ENCODE data around the gene MAGEA2B. TPM values are rescaled to one million over a fixed set of nuclear protein-coding genes. Genes with fewer than 3 reads are reported as not detected.
A peak's percentile ranks its signal among the peaks of the same experiment; 100 is the strongest.

The MAGEA2B gene
- total and polyA plus RNA-seq, 9 of the 15 experiments (the other 6 are each of a cell fraction or from before 2014, with no cell fraction given): 1.9 to 53.3 (median 10.0) TPM

DNA sequence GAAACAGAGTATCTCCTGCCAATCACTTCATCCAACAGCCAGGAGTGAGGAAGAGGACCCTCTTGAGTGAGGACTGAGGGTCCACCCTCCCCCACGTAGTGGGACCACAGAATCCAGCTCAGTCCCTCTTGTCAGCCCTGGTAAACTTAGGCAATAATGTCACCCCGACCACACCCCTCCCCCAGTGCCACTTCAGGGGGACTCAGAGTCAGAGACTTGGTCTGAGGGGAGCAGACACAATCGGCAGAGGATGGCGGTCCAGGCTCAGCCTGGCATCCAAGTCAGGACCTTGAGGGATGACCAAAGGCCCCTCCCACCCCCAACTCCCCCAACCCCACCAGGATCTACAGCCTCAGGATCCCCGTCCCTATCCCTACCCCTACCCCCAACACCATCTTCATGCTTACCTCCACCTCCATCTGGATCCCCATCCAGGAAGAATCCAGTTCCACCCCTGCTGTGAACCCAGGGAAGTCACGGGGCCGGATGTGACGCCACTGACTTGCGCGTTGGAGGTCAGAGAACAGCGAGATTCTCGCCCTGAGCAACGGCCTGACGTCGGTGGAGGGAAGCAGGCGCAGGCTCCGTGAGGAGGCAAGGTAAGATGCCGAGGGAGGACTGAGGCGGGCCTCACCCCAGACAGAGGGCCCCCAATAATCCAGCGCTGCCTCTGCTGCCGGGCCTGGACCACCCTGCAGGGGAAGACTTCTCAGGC lies 19.0 kb downstream of the MAGEA2B start, which contains the start of the genes CSAG1 and MAGEA12 (continued):
- TF ChIP-seq RBFOX2 (IDR thresholded peaks at IDR 0.05; ENCODE audit: low read depth, low read length) (peak; percentile 71), MAFK (IDR thresholded peaks at IDR 0.05; ENCODE audit: low read length) (no peak), MYBL2 (IDR thresholded peaks at IDR 0.05; ENCODE audit: low read depth) (no peak), MYBL2 (CRISPR knock-in tag; IDR thresholded peaks at IDR 0.05; ENCODE audit: borderline replicate concordance) (no peak), NEUROD1 (IDR thresholded peaks at IDR 0.05; ENCODE audit: borderline replicate concordance, low read depth, low read length, partially characterized antibody) (peak; percentile 94), MAZ (CRISPR knock-in tag; conservative IDR thresholded peaks at IDR 0.05 in 1 of 2, IDR thresholded peaks at IDR 0.05 in 1 of 2) (no peak), JUND (IDR thresholded peaks at IDR 0.05; ENCODE audit: borderline replicate concordance, low read depth, low read length) (peak; percentile 66), JUND (tag; IDR thresholded peaks at IDR 0.05; ENCODE audit: borderline replicate concordance, low read depth, low read length) (no peak; the same call in 2 of the 3 replicates), ATF1 (CRISPR knock-in tag; IDR thresholded peaks at IDR 0.05) (peak; percentile 48), ATF1 (tag; IDR thresholded peaks at IDR 0.05) (peak; percentile 53), GABPB2 (CRISPR knock-in tag; conservative IDR thresholded peaks at IDR 0.05) (no peak), SREBF1 (IDR thresholded peaks at IDR 0.05; ENCODE audit: borderline replicate concordance, low read depth, low read length) (no peak), HMG20B (CRISPR knock-in tag; IDR thresholded peaks at IDR 0.05) (no peak), CREM (IDR thresholded peaks at IDR 0.05; ENCODE audit: low read depth) (peak; percentile 97), STAT5B (CRISPR knock-in tag; IDR thresholded peaks at IDR 0.05) (no peak), ZNF12 (CRISPR knock-in tag; IDR thresholded peaks at IDR 0.05) (no peak), GABPA (tag; conservative IDR thresholded peaks at IDR 0.05; ENCODE audit: low read depth) (peak; percentile 89), ZNF507 (tag; conservative IDR thresholded peaks at IDR 0.05) (no peak), ZNF274 (IDR thresholded peaks at IDR 0.05; ENCODE audit: borderline replicate concordance, low read depth, low read length) (no peak), MEIS2 (IDR thresholded peaks at IDR 0.05; ENCODE audit: partially characterized antibody) (no peak), ZNF586 (CRISPR knock-in tag; conservative IDR thresholded peaks at IDR 0.05) (no peak), BDP1 (IDR thresholded peaks at IDR 0.05; ENCODE audit: insufficient read depth, insufficient read length) (no peak), RBM15 (IDR thresholded peaks at IDR 0.05; ENCODE audit: insufficient read depth, low read length) (no peak), FOSL1 (tag; conservative IDR thresholded peaks at IDR 0.05) (no peak), ZKSCAN1 (IDR thresholded peaks at IDR 0.05; ENCODE audit: low read depth, low read length) (0 out of 2 replicates have a peak, but pooled peaks have one; percentile 28), FIP1L1 (IDR thresholded peaks at IDR 0.05; ENCODE audit: low read depth, low read length, poor library complexity, severe bottlenecking) (no peak), ZNF41 (CRISPR knock-in tag; conservative IDR thresholded peaks at IDR 0.05) (no peak)
- TF ChIP-seq, protein P1, sequence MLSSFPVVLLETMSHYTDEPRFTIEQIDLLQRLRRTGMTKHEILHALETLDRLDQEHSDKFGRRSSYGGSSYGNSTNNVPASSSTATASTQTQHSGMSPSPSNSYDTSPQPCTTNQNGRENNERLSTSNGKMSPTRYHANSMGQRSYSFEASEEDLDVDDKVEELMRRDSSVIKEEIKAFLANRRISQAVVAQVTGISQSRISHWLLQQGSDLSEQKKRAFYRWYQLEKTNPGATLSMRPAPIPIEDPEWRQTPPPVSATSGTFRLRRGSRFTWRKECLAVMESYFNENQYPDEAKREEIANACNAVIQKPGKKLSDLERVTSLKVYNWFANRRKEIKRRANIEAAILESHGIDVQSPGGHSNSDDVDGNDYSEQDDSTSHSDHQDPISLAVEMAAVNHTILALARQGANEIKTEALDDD (IDR thresholded peaks at IDR 0.05): no peak
- TF ChIP-seq, protein P2, sequence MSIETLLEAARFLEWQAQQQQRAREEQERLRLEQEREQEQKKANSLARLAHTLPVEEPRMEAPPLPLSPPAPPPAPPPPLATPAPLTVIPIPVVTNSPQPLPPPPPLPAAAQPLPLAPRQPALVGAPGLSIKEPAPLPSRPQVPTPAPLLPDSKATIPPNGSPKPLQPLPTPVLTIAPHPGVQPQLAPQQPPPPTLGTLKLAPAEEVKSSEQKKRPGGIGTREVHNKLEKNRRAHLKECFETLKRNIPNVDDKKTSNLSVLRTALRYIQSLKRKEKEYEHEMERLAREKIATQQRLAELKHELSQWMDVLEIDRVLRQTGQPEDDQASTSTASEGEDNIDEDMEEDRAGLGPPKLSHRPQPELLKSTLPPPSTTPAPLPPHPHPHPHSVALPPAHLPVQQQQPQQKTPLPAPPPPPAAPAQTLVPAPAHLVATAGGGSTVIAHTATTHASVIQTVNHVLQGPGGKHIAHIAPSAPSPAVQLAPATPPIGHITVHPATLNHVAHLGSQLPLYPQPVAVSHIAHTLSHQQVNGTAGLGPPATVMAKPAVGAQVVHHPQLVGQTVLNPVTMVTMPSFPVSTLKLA (conservative IDR thresholded peaks at IDR 0.05): 0 out of 4 replicates have a peak, but pooled peaks of 1 of the 2 experiments have one; percentile 34

Data from K562 (cell line).